RWPE2 (cell line): ENCODE data around the gene KRTAP10-12.

Experiments used
- ATAC-seq: fragments of 200-7000 bp; cut with Tn5 transposase; 3 replicates; pipeline ENCODE4 v1.9.1; 2021; ENCODE audit warnings: low read depth
- DNase-seq: peaks from one replicate; pipeline ENCODE4 v3.0.0-alpha.2; 2020; ENCODE audit warnings: low spot score
- H3K27ac ChIP-seq: fragments of 450-650 bp; 2 replicates; pipeline ENCODE4 v1.5.1; 2017; ENCODE audit warnings: mild to moderate bottlenecking; ENCODE audit not compliant: poor library complexity, severe bottlenecking
- H3K27me3 ChIP-seq: fragments of 250-450 bp; sonication (Bioruptor Pico); 2 replicates; pipeline ENCODE4 v1.5.1; 2021; ENCODE audit warnings: mild to moderate bottlenecking, moderate library complexity; ENCODE audit not compliant: insufficient read depth, poor library complexity, severe bottlenecking
- H3K36me3 ChIP-seq: fragments of 250-450 bp; sonication (Bioruptor Pico); 2 replicates; pipeline ENCODE4 v1.5.1; 2020; ENCODE audit warnings: low read depth, mild to moderate bottlenecking, moderate library complexity
- H3K4me1 ChIP-seq: fragments of 250-450 bp; sonication (Bioruptor Pico); 2 replicates; pipeline ENCODE4 v1.5.1; 2021; ENCODE audit warnings: mild to moderate bottlenecking, moderate library complexity; ENCODE audit not compliant: insufficient read depth, poor library complexity, severe bottlenecking
- H3K4me3 ChIP-seq: fragments of 250-450 bp; sonication (Bioruptor Pico); 2 replicates; pipeline ENCODE4 v1.5.1; 2021; ENCODE audit warnings: mild to moderate bottlenecking, moderate library complexity; ENCODE audit not compliant: severe bottlenecking
- H3K9me3 ChIP-seq: fragments of 250-450 bp; sonication (Bioruptor Pico); 2 replicates; pipeline ENCODE4 v1.5.1; 2021; ENCODE audit warnings: mild to moderate bottlenecking, moderate library complexity; ENCODE audit not compliant: severe bottlenecking
- CTCF ChIP-seq: fragments of 450-650 bp; IDR thresholded peaks from one replicate; pipeline ENCODE4 v1.5.1; 2017; ENCODE audit warnings: mild to moderate bottlenecking, moderate library complexity; ENCODE audit not compliant: poor library complexity, severe bottlenecking

The KRTAP10-12 gene

GRCh38 chr21:44650265-44650972, 46.6 kb upstream of the KRTAP10-12 start:
- Histone ChIP-seq H3K27me3 (peaks cover 6% of the 10 kb centered on the region), H3K36me3 (no peaks in the 10 kb centered on the region), H3K9me3 (no peaks in the 10 kb centered on the region), H3K4me3 (no peak overlapping the region), H3K27ac (no peak overlapping the region), H3K4me1 (no peaks in the 10 kb centered on the region)
- DNase-seq (no peak), ATAC-seq (no peak)
- no peak for TF ChIP-seq CTCF

GRCh38 chr21:44650973-44651675, 45.8 kb upstream of the KRTAP10-12 start:
- no peak overlapping the region for H3K27ac ChIP-seq

DNA sequence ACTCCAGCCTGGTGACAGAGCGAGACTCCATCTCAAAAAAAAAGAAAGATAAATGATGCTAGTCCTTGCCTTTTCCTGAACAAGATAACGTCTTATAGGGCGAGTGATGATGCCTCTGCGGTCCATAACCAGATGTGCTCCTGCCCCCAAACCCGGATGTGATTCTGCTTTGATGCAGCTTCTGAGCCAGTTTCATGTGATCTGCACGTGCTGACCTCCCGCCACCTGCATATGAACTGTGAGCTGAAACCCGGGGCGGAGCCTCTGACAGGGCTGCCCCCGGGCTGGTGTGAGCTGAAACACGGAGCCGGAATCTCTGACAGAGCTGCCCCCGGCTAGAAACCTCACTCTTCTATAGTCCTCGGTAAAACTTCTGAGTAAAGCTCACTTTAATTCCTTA, 43.8 kb upstream of the KRTAP10-12 start:
- Histone ChIP-seq H3K27me3 (peaks cover 6% of the 10 kb centered on the region), H3K9me3 (no peaks in the 10 kb centered on the region), H3K4me1 (no peaks in the 10 kb centered on the region), H3K27ac (no peak overlapping the region), H3K36me3 (no peaks in the 10 kb centered on the region), H3K4me3 (no peak overlapping the region)
- no peak for DNase-seq
- no peak for TF ChIP-seq CTCF
- no peak for ATAC-seq

More at GRCh38 chr21:44650973-44651675, 45.8 kb upstream of the KRTAP10-12 start:
- Histone ChIP-seq H3K36me3 (no peaks in the 10 kb centered on the region), H3K4me3 (no peak overlapping the region), H3K27me3 (peaks cover 6% of the 10 kb centered on the region), H3K9me3 (no peaks in the 10 kb centered on the region), H3K4me1 (no peaks in the 10 kb centered on the region)
- ATAC-seq (no peak), DNase-seq (no peak)
- TF ChIP-seq CTCF: no peak

DNA sequence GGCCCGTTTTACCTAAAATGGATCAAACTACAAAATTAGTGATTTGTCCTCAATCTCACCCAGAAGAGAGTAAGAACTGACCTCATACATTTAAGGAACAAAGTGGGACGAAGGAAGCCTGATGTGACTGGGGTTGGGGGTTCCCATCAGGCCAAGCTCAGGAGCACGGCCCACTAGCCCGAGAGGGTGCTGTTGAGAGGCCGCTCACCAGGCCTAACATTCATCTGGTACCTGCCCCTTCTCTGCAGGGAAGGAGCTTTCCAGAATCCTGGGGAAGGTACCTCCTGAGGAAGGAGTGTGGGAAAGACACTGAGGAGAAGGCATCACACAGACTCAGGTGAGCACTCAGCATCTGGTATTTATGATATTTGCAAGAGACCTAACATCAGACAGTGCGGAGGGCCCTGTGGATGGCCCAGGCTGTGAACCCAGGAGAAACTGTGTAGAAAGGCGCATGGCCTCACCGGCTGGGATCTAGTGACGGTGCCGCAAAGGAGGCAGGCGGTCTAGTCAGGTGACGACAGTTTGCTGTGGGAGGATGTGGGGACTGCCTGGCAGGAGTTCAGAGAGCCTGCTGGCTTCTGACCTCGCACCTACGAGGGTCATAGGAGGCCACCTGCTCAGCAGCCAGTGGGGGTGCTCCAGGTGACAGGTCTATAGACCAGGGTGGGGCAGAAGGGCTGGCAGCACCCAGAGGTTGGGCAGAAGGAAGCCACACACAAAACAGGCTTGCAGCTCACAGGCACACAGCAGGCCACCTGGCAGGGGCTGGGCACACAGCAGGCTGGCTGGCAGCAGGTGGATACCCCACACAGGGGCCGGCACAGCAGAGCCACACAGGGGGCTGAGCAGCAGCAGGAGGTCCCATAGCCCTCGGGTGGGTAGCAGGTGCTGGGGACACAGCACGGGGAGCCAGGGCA, 43.1 kb upstream of the KRTAP10-12 start:
- no peak for ATAC-seq

More for the DNA sequence above, 43.1 kb upstream of the KRTAP10-12 start:
- no peak for DNase-seq
- no peak for TF ChIP-seq CTCF
- Histone ChIP-seq H3K27ac (no peak overlapping the region), H3K36me3 (no peaks in the 10 kb centered on the region), H3K4me1 (no peaks in the 10 kb centered on the region), H3K27me3 (peaks cover 6% of the 10 kb centered on the region), H3K4me3 (no peak overlapping the region), H3K9me3 (no peaks in the 10 kb centered on the region)
